Prostate gland (tissue), 2 donors: Measurements from ENCODE around the gene C2orf15. TPM values are rescaled to one million over a fixed set of nuclear protein-coding genes. Genes with fewer than 3 reads are reported as not detected.

Experiments used
- DNase-seq: peaks from one replicate; pipeline ENCODE4 v3.0.0-alpha.2; 2019; ENCODE audit warnings: low spot score
- H3K27ac ChIP-seq, 2 donors: fragments of 200-600 bp; sonication (generic); 2 replicates each; pipeline ENCODE4 v1.5.1; 2017 to 2019
- H3K27me3 ChIP-seq: fragments of 200-600 bp; sonication (generic); replicated peaks from 2 replicates; pipeline ENCODE4 v1.5.1; 2019; ENCODE audit not compliant: insufficient read depth
- H3K36me3 ChIP-seq, 2 donors: fragments of 200-600 bp; sonication (generic); 1 replicate in 1 of 2; 2 replicates in 1 of 2; pipeline versions ENCODE4 v1.5.1 to v1.8.1; 2017 to 2019
- H3K4me1 ChIP-seq: fragments of 200-600 bp; sonication (generic); replicated peaks from 2 replicates; pipeline ENCODE4 v1.5.1; 2019
- H3K4me3 ChIP-seq, 2 donors: fragments of 200-600 bp; sonication (generic); 2 replicates each; pipeline ENCODE4 v1.5.1; 2017 to 2019
- H3K9me3 ChIP-seq: fragments of 200-600 bp; sonication (generic); 2 replicates; pipeline ENCODE4 v1.5.1; 2017
- POLR2A ChIP-seq: fragments of 450-650 bp; IDR thresholded peaks from one replicate; pipeline ENCODE4 v1.6.1; 2016; ENCODE audit warnings: antibody characterized with exemption, mild to moderate bottlenecking
- POLR2AphosphoS5 ChIP-seq: sonication (generic); formaldehyde crosslinking; IDR thresholded peaks from one replicate; pipeline ENCODE4 v1.6.1; 2017; ENCODE audit warnings: antibody characterized with exemption
- WGBS: methylation state at CpG from one replicate; pipeline ENCODE4 v1.1.5; 2018; 5-methylcytosine and 5-hydroxymethylcytosine counted together
- intact Hi-C: fragments of 100-400 bp; cut with DNase I; formaldehyde crosslinking; loops from one replicate; pipeline ENCODE4 v1.14.2; 2022
- total RNA-seq, 2 donors: library from RNA; depleted of rRNA; stranded (reverse); fragments of >200 nt; gene quantifications; one replicate each; pipeline ENCODE4 v1.1.0, GENCODE V29; 2016
- TF ChIP-seq, protein P1 (sequence below), 4 experiments: fragments of 200-600 bp in 2 of 4; fragments of 450-650 bp in 2 of 4; sonication (generic) in 2 of 4; IDR thresholded peaks; 1 replicate in 3 of 4; 2 replicates in 1 of 4; pipeline ENCODE4 v1.5.1; 2016 to 2019; ENCODE audit warnings: antibody characterized with exemption in 4 of 4, mild to moderate bottlenecking in 2 of 4, moderate library complexity in 2 of 4

C2orf15 gene, protein sequence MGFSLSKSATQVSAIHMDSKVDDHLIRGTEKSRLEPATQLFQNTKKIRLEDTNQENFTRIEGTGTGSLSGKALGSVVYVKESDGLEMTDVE
- total RNA-seq = 1 to 10 TPM in 1 of 2 donors, not detected in 1; 4.5 TPM

DNA sequence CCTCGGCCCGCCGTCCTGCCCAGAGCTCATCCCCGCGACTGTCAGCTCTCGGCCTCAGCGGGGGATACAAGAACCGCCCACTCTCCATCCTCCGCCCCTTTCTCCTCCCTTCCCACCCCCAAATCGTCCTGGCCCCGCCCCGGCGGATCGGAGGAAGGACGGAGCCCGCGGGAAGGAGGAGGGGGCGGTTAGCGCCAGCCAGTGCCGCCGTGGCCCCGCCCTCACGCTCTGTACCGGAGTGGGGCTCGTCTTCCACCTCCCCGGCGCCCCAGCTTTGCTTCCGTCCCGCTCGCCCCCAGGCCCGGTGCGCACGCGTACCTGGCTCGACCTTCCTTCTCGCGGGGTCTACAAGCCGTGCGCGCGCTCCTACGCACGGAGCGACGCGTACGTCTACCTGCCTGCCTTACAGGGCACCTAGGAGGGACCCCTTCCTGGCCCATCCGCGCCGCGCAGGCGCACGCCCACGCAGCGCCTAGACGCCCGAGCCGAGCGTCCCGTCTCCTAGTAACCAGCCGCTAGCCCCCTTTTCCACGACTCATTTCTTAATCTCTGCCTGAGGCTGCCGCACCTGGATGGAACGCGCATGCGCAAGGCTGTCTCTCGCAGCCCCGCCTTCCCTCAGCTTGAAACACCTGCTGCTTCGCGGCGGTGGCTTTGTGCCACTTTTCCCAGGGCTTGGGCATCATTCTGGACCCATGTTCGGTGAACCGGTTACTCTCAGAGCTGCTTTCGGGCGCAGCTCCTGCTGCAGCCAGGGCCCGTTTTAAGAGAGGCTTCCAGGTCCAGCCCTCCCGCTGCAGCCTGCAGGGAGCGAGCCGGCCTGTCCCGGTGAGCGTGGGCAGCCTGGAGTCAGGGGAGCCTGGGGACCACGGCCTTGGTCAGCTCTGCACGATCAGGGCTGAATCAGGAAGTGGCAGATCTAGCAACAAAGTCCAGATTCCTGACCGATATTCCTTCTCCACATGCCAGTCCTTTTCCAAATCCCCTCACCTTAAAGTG lies at the start of gene C2orf15:
Gene C2orf15 (plus strand): TSS at position 598 of the 999 bp plus-strand sequence. CDS start 8,852 bp downstream, outside the sequence.
- Histone ChIP-seq H3K4me1 (no peaks in the 10 kb centered on the region), H3K27me3 (no peaks in the 10 kb centered on the region), H3K4me3 (peak within 1 kb of the TSS; percentile 85 to 96), H3K36me3 (no peaks in the 10 kb centered on the region), H3K27ac (peak within 1 kb of the TSS; percentile 93 to 97), H3K9me3 (no peaks in the 10 kb centered on the region)
- WGBS = under 1% methylated on average over 74 of the region's 84 CpGs
- peak; percentile 96 for DNase-seq
- intact Hi-C loops = no loop called here
- TF ChIP-seq POLR2A (peak; percentile 98), POLR2AphosphoS5 (peak; percentile 96)
- TF ChIP-seq, protein P1, sequence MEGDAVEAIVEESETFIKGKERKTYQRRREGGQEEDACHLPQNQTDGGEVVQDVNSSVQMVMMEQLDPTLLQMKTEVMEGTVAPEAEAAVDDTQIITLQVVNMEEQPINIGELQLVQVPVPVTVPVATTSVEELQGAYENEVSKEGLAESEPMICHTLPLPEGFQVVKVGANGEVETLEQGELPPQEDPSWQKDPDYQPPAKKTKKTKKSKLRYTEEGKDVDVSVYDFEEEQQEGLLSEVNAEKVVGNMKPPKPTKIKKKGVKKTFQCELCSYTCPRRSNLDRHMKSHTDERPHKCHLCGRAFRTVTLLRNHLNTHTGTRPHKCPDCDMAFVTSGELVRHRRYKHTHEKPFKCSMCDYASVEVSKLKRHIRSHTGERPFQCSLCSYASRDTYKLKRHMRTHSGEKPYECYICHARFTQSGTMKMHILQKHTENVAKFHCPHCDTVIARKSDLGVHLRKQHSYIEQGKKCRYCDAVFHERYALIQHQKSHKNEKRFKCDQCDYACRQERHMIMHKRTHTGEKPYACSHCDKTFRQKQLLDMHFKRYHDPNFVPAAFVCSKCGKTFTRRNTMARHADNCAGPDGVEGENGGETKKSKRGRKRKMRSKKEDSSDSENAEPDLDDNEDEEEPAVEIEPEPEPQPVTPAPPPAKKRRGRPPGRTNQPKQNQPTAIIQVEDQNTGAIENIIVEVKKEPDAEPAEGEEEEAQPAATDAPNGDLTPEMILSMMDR (IDR thresholded peaks at IDR 0.05) = no peak

DNA sequence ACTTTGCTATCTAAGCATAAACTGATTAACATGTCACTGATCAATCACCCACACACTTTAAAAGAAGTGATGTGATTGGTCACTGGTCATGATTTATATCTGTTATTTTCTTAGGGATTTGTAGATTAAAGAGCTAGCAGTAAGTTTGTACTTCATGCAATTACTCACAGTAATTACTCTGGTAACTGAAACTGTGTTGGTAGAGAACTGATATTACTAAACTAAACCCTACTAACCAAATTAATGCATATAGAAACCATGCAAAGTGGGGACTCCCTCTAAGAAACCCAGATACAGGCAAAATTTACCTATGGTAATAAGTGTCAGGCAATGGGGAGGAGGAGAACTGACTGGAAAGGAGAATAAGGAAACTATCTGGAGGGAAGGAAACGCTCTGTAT lies 44.8 kb upstream of the C2orf15 start:
- Histone ChIP-seq H3K27me3 (no peaks in the 10 kb centered on the region), H3K27ac (no peak overlapping the region), H3K4me3 (no peak overlapping the region), H3K36me3 (no peaks in the 10 kb centered on the region), H3K9me3 (no peaks in the 10 kb centered on the region), H3K4me1 (no peaks in the 10 kb centered on the region)
- intact Hi-C loops = no loop called here
- DNase-seq = no peak
- TF ChIP-seq, protein P1 (IDR thresholded peaks at IDR 0.05) = no peak
- no peak for TF ChIP-seq POLR2A
- TF ChIP-seq POLR2AphosphoS5 = no peak
- 91% methylated on average over 1 of the region's 1 CpG for WGBS

DNA sequence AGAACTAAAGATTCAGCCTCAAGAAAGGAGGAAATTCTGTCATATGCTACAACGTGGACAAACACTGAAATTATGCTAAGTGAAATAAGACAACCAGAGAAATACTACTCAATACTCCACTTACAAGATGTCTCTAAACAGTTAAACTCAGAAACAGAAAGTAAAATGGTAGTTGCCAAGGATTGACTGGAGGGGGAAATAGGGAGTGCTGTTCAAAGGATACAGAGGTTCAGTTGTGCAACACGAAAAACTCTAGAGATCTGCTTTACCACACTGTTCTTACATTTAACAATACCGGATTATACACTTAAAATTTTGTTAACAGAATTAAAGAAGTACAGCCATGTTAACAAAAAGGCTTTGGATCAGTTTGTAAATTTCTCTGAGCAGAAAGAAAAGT lies 39.8 kb upstream of the C2orf15 start:
- intact Hi-C loops = no loop called here
- DNase-seq = no peak

DNA sequence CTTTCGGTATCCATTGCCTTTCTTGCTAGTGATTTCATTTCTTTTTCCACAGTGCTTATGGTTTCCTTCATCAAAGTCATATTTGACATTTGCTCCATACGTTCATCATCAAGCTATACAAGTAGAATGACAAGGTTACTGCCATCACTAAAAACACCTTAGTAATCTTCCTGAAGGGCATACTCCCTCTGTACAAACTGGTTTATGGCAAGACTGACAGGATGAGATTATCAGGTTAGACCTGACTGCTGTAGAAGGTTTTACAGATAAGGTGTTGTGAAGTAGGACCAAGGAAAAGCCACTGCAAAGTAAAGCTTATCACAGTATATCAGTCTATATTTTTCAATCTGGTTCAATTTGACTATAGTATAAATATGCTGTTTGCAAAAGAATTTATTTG lies 37.5 kb upstream of the C2orf15 start:
- H3K36me3 ChIP-seq = no peaks in the 10 kb centered on the region
- WGBS = 89% methylated on average over 2 of the region's 2 CpGs
- no peak for DNase-seq
- H3K27ac ChIP-seq = no peak overlapping the region
- intact Hi-C loops = no loop called here
- H3K4me1 ChIP-seq = no peaks in the 10 kb centered on the region
- TF ChIP-seq, protein P1 (IDR thresholded peaks at IDR 0.05) = no peak
- TF ChIP-seq POLR2A = no peak
- TF ChIP-seq POLR2AphosphoS5 = no peak
- H3K9me3 ChIP-seq = no peaks in the 10 kb centered on the region
- H3K4me3 ChIP-seq = no peak overlapping the region
- no peaks in the 10 kb centered on the region for H3K27me3 ChIP-seq

More for the DNA sequence above, 39.8 kb upstream of the C2orf15 start:
- 42% methylated on average over 3 of the region's 3 CpGs for WGBS
- Histone ChIP-seq H3K27me3 (no peaks in the 10 kb centered on the region), H3K27ac (no peak overlapping the region), H3K9me3 (no peaks in the 10 kb centered on the region), H3K4me3 (no peak overlapping the region), H3K36me3 (no peaks in the 10 kb centered on the region), H3K4me1 (no peaks in the 10 kb centered on the region)
- TF ChIP-seq POLR2AphosphoS5 (no peak), POLR2A (no peak)
- TF ChIP-seq, protein P1 (IDR thresholded peaks at IDR 0.05) = no peak
